Astrocyte of the cerebellum (primary cell): ENCODE measurements around the gene CPT1A.

ENCODE experiments used
- DNase-seq: peaks from one replicate; pipeline ENCODE4 v3.0.0-alpha.2; 2011; ENCODE audit warnings: low read depth
- H3K4me3 ChIP-seq: 2 replicates; pipeline ENCODE4 v1.5.1; 2011; ENCODE audit warnings: mild to moderate bottlenecking, low read depth, low read length, moderate library complexity
- in situ Hi-C: cut with HindIII; loops from 2 replicates; pipeline ENCODE4 v1.10.0; 2017; ENCODE audit warnings: low sequenced_read_pairs
- TF ChIP-seq, protein P1 (sequence below): IDR thresholded peaks from 2 replicates; pipeline ENCODE4 v1.5.1; 2012; ENCODE audit warnings: low read length, low read depth, moderate library complexity, mild to moderate bottlenecking; ENCODE audit errors: missing control alignments

CPT1A gene

DNA sequence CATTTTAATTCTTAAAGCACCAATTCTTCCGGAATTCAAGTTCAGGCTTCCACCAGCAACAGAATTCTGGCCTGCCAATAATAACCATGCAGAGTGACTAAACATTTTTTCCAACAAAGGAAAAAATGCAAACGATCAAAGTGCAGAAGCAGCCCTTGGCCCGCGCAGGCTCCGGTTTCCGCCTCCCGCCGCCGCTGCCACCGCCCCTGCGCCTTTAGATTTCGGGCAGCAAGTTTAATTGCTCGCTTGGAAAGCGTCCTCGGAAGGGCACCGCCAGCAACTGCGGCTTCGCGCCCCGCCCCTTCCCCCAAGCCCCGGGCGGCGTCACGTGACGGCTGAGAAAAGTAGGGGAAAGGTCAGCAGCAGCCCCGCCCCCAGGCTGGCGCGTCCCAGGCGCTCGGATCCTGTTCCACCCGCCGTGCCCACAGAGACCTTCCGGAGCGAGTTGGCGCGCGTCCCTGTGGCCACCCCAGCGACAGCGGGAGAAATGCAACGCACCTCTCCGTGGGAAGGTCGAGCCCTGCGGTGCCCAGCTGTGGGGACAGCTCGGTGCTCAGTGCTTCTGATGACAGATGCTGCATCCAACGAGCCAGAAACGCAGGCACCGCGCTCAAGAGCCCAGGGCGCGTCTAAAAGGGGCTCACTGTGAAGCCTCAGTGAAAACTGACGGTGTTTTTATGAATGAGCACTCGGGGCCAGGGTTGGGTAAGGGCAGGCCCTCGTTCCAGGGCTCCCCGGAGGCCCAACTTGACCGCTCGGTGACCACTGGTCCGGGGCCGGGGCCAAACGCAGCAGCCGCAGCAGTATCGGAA is 2.5 kb downstream of the CPT1A start:
- peak overlapping the region; percentile 74 for H3K4me3 ChIP-seq
- DNase-seq: peak; percentile 82
- in situ Hi-C loops: no loop called here
- TF ChIP-seq, protein P1, sequence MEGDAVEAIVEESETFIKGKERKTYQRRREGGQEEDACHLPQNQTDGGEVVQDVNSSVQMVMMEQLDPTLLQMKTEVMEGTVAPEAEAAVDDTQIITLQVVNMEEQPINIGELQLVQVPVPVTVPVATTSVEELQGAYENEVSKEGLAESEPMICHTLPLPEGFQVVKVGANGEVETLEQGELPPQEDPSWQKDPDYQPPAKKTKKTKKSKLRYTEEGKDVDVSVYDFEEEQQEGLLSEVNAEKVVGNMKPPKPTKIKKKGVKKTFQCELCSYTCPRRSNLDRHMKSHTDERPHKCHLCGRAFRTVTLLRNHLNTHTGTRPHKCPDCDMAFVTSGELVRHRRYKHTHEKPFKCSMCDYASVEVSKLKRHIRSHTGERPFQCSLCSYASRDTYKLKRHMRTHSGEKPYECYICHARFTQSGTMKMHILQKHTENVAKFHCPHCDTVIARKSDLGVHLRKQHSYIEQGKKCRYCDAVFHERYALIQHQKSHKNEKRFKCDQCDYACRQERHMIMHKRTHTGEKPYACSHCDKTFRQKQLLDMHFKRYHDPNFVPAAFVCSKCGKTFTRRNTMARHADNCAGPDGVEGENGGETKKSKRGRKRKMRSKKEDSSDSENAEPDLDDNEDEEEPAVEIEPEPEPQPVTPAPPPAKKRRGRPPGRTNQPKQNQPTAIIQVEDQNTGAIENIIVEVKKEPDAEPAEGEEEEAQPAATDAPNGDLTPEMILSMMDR: no peak

GRCh38 chr11:68838572-68838964 is 3.1 kb downstream of the CPT1A start:
- TF ChIP-seq, protein P1: no peak
- no peak for DNase-seq
- in situ Hi-C loops: no loop called here
- H3K4me3 ChIP-seq: peak overlapping the region; percentile 74

- no peak overlapping the region for H3K4me3 ChIP-seq
- TF ChIP-seq, protein P1: no peak
- in situ Hi-C loops: no loop called here
- no peak for DNase-seq
Observed at GRCh38 chr11:68837583-68838571, 3.8 kb downstream of the CPT1A start.

DNA sequence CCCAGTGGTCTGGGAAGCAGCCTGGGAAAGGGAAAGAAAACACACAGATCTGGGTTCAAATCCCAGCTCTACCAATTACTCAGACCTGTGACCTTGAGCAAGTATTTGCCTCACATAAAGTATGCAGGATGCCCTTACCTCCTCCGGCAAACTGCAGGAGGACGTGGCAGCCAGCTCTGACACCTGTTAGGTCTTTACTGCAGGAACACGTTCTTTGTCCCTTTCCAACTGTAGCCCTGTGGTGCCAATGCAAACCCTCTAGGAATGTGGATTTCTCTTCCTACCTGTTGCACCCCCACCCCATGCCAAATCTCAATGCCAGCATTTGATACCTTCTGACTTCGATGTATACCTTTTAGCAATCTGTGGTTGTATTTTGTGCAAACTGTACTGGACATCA is 6.0 kb downstream of the CPT1A start:
- no peak for DNase-seq
- TF ChIP-seq, protein P1: no peak
- in situ Hi-C loops: no loop called here
- no peak overlapping the region for H3K4me3 ChIP-seq

DNA sequence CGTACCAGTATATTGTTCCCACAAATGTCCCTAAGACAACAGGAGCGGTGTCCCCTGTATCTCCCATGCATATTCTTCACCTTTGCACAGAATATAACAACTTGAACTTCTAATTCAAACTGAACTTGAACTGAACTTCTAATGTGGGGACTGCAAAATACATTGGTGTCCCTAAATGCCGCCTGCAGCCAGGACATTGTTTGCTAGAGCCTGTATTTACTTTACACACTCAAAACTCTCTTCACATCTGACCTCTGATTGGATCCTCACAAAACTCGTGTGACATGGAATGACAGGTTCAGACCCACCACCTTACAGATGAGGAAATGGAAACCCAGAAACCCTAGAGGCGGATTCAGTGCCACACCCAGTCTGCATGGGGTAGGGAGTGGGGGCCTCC is 6.4 kb downstream of the CPT1A start:
- no peak overlapping the region for H3K4me3 ChIP-seq
- TF ChIP-seq, protein P1: no peak
- in situ Hi-C loops: no loop called here
- DNase-seq: no peak

DNA sequence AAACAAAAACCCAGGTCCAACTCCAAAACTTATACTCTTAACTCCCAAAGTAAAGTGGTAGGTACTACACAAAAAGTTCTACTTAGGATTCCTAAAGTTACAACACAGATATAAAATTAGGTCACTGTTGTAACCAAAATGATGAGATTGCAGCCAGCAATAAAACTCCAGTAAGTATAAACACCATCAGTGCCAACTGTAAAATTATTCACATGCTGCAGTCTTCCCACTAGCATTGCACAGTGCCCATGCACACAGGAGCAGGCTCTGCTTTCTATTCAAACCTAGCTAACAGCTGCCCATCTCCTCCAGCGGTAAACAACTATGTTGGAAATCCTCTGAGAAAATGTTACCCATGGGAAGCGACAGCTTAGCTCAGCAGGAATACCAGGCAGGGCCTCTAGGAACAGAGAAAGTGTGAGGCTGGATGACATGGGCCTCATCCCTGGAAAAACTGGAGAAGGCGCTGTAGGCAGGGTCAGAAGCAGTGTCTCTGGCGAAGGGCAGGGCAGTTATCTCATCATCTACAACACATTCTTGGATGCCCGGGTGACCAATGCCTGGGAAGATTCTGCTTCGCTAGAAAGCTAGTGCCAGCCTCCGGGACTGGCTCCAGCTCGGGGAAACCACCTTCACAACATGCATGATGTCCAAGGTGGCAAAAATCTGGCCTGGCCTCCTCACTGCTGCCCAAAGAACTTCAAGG is 9.1 kb downstream of the CPT1A start:
- no peak for DNase-seq
- no peak overlapping the region for H3K4me3 ChIP-seq
- in situ Hi-C loops: no loop called here
- TF ChIP-seq, protein P1: no peak
